Tibial artery (tissue), 4 donors: ENCODE results near the gene HOXA11.

Experiments used
- DNase-seq, 2 donors: peaks; one replicate each; pipeline ENCODE4 v3.0.0-alpha.2; 2019
- H3K27ac ChIP-seq, 2 donors: fragments of 200-600 bp; sonication (generic) in 1 of 2; 1 replicate in 1 of 2; 2 replicates in 1 of 2; pipeline ENCODE4 v1.5.1; 2018 to 2019; ENCODE audit warnings: mild to moderate bottlenecking in 1 of 2
- H3K27me3 ChIP-seq, 2 donors: fragments of 200-600 bp; sonication (generic) in 1 of 2; one replicate each; pipeline versions ENCODE4 v1.5.1 to v1.6.0; 2016 to 2019
- H3K36me3 ChIP-seq, 3 donors: fragments of 200-600 bp; sonication (generic) in 2 of 3; one replicate each; pipeline ENCODE4 v1.5.1; 2016 to 2019; ENCODE audit warnings: mild to moderate bottlenecking in 2 of 3
- H3K4me1 ChIP-seq, 4 donors: fragments of 200-600 bp; sonication (generic) in 2 of 4; 1 replicate in 3 of 4; 2 replicates in 1 of 4; pipeline ENCODE4 v1.5.1; 2016 to 2019
- H3K4me3 ChIP-seq, 2 donors: fragments of 200-600 bp; sonication (generic) in 1 of 2; 1 replicate in 1 of 2; 2 replicates in 1 of 2; pipeline ENCODE4 v1.5.1; 2018 to 2019; ENCODE audit warnings: mild to moderate bottlenecking in 2 of 2
- H3K9me3 ChIP-seq, 3 donors: fragments of 200-600 bp; sonication (generic) in 1 of 3; one replicate each; pipeline ENCODE4 v1.5.1; 2016 to 2019
- intact Hi-C: fragments of 100-400 bp; cut with DNase I; formaldehyde crosslinking; loops from one replicate; pipeline ENCODE4 v1.15.0; 2023; ENCODE audit warnings: low total_unique reads
- TF ChIP-seq, protein P1 (sequence below), 2 experiments: fragments of 200-600 bp in 1 of 2; fragments of 450-650 bp in 1 of 2; IDR thresholded peaks; one replicate each; pipeline ENCODE4 v1.5.1; 2017 to 2019; ENCODE audit warnings: antibody characterized with exemption in 2 of 2, mild to moderate bottlenecking in 1 of 2, moderate library complexity in 1 of 2

The HOXA11 gene

DNA sequence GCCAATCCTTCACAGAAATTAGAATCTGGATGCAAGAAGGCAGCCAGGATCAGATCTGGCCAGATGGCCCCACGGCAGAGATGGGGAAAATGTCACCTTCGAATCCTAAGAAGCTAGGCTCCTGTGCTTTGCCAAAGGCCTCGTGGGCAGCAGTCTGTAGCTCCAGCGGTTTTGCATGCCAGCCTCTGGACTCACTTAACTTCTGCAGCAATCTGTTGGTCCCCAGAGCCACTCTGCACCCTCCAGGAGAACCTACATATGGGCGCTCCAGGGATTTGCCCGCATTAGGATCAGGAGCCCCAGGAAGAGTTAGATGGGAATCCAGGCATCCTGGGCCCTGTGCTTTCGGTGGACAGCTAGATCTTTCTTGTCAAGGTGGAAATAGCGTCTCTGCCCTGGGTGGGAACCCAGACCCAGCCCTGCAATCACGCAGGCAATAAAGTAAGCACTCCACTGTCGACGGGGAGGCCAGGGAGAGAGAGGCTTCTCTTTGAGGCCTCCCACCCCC is 25.0 kb upstream of the HOXA11 start:
- TF ChIP-seq, protein P1, sequence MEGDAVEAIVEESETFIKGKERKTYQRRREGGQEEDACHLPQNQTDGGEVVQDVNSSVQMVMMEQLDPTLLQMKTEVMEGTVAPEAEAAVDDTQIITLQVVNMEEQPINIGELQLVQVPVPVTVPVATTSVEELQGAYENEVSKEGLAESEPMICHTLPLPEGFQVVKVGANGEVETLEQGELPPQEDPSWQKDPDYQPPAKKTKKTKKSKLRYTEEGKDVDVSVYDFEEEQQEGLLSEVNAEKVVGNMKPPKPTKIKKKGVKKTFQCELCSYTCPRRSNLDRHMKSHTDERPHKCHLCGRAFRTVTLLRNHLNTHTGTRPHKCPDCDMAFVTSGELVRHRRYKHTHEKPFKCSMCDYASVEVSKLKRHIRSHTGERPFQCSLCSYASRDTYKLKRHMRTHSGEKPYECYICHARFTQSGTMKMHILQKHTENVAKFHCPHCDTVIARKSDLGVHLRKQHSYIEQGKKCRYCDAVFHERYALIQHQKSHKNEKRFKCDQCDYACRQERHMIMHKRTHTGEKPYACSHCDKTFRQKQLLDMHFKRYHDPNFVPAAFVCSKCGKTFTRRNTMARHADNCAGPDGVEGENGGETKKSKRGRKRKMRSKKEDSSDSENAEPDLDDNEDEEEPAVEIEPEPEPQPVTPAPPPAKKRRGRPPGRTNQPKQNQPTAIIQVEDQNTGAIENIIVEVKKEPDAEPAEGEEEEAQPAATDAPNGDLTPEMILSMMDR (IDR thresholded peaks at IDR 0.05) = no peak
- H3K9me3 ChIP-seq = no peaks in the 10 kb centered on the region
- no peak for DNase-seq
- peaks cover 0 to 19% (median 11%) of the 10 kb centered on the region in 4 donors for H3K4me1 ChIP-seq
- H3K36me3 ChIP-seq = no peaks in the 10 kb centered on the region
- intact Hi-C loops = loop anchor here (10.0 kb wide), 1 partner anchor 365 kb away; no protein-coding TSS in a partner anchor
- no peak overlapping the region for H3K4me3 ChIP-seq
- no peak overlapping the region for H3K27ac ChIP-seq
- peaks cover 4 to 92% of the 10 kb centered on the region in 2 donors for H3K27me3 ChIP-seq

DNA sequence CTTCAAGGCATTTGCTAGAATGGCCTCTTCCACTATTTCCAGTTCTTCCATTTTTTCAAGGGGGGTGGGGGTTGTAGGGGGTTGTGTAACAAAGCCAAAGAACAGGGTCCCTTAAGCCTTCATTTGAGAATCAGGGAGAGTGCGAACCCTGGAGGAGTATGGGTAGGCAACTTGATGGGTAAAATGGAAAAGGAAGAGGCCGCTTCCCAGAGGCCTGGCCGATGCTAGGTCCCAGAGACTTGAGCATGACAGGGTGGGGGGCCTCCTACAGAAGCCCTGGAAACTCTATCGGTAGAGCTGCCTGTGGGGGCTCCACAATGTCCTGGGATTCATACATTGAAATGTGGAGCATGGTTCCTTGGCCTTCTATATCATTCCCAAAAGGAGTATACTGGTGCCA is 24.0 kb upstream of the HOXA11 start:
- Histone ChIP-seq H3K9me3 (no peaks in the 10 kb centered on the region), H3K27me3 (peaks cover 4 to 95% of the 10 kb centered on the region in 2 donors), H3K36me3 (no peaks in the 10 kb centered on the region), H3K4me1 (peaks cover 0 to 25% (median 16%) of the 10 kb centered on the region in 4 donors), H3K27ac (no peak overlapping the region), H3K4me3 (no peak overlapping the region)
- no peak for DNase-seq
- TF ChIP-seq, protein P1 (IDR thresholded peaks at IDR 0.05) = no peak
- intact Hi-C loops = loop anchor here (10.0 kb wide), 1 partner anchor 366 kb away; no protein-coding TSS in a partner anchor

DNA sequence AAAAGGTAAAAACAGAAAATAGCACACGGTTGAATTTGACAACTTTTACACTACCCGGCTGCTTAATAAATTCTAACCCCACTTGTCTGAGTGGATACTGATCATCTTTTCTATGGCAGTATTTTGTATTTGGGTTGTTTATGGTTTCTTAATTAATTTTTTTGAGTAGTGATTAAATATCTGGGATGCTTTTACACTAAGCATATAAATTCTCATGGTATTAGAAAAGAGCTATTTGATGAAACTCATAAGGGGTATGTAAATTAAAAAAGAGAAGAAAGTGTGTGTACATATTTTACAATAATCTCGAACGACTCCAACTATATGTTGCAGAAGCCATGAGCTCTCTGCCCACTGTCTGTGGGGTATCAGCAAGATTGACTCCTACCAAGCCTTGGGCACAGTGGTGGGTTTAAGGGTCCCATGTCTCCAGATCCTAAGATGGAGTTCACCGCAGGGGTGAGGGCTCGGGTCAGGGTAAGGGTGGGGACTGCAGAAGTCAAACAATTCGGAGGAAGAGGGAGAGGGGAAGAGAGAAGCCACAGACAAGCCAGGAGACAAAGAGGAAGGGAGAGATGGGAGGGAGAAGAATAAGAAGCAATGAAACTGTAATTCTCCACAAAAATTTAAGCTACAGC is 22.4 kb upstream of the HOXA11 start:
- peaks cover 4 to 95% of the 10 kb centered on the region in 2 donors for H3K27me3 ChIP-seq
- no peak overlapping the region for H3K27ac ChIP-seq
- peak in 1 of 2 donors; percentile 28 for DNase-seq
- peaks cover 0 to 20% (median 16%) of the 10 kb centered on the region in 4 donors for H3K4me1 ChIP-seq
- no peaks in the 10 kb centered on the region for H3K9me3 ChIP-seq
- H3K4me3 ChIP-seq = no peak overlapping the region
- H3K36me3 ChIP-seq = no peaks in the 10 kb centered on the region
- TF ChIP-seq, protein P1 (IDR thresholded peaks at IDR 0.05) = no peak
- intact Hi-C loops = loop anchor here (10.0 kb wide), 1 partner anchor 367 kb away; no protein-coding TSS in a partner anchor

DNA sequence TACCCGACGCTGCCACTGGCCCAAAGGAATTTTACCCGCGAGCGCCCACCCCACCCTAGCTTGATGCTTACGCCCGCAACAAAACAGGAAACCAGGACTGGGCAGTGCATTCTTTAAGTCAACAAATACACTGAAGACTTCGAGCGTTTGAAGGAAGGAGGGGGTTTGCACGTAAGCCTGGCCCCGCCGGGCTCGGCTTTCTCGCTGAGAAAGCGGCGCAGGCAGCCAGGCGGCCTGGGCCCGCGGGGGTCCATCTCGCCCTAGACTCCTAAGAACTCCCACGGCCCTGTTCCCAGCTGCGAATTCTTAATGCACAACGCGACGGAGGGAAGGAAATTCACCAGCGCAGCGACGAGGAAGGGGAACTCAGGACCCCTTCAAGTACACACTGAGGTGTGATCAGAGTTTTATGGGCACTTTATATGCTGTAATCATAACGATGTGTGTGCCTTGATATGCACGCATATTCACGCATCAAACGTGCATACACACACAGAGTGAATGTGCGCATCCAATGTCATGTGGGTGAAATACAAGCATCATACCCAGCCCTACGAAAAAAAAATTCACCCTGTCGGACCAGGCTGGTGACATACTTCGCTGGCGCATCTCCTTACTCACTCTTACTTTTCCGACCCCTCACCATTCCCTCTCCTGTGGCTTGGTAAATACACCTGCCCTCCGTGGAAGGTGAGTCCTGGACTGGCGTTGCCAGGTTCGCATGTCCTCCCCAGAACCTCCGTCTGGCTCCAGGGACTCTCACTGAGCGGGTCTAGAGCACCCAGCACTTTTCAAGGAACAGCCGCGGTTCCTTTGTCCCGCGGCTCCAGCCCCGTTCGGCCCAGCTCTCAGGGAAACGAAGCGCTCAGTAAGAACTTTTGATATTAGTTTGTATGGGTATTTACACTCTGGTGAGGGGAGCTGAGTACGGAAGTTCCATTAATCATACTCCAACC is 20.6 kb upstream of the HOXA11 start:
- TF ChIP-seq, protein P1 (IDR thresholded peaks at IDR 0.05) = no peak
- H3K36me3 ChIP-seq = no peaks in the 10 kb centered on the region
- no peak overlapping the region for H3K27ac ChIP-seq
- peaks cover 0 to 29% (median 20%) of the 10 kb centered on the region in 4 donors for H3K4me1 ChIP-seq
- intact Hi-C loops = loop anchor here (10.0 kb wide), 1 partner anchor 369 kb away; no protein-coding TSS in a partner anchor
- DNase-seq = peak in 1 of 2 donors; percentile 47
- no peaks in the 10 kb centered on the region for H3K9me3 ChIP-seq
- peak overlapping the region in 1 of 2 donors; percentile 20 for H3K4me3 ChIP-seq
- peaks cover 3 to 95% of the 10 kb centered on the region in 2 donors for H3K27me3 ChIP-seq

DNA sequence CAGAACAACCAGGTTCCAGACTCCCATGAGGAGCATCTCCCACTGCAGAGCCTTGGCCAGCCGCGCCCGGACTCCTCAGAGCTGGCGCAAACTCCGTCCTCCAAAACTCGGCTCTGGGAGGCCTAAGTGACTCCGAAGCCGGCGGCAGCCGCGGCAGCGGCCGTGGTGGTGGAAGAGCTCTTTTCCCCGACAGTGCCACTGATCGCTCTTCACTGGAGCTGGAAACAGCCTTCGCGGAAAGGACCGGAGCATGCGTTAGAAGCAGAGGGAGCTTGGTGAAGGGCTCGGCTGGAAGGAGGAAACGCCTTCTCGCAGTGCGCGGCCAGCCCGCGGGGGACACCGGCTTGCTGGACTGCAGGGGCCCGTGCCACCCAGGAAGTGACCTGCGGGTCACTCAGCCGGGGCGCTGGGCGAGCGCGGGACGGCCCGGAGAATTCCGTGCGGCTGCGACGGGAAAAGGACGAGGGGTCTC is 19.9 kb upstream of the HOXA11 start:
- no peaks in the 10 kb centered on the region for H3K9me3 ChIP-seq
- intact Hi-C loops = loop anchor here (10.0 kb wide), 1 partner anchor 370 kb away; no protein-coding TSS in a partner anchor
- TF ChIP-seq, protein P1 (IDR thresholded peaks at IDR 0.05) = no peak
- peaks cover 0 to 95% of the 10 kb centered on the region in 2 donors for H3K27me3 ChIP-seq
- H3K4me3 ChIP-seq = peak overlapping the region in 1 of 2 donors; percentile 20
- H3K4me1 ChIP-seq = peaks cover 0 to 33% (median 20%) of the 10 kb centered on the region in 4 donors
- no peak overlapping the region for H3K27ac ChIP-seq
- DNase-seq = no peak
- no peaks in the 10 kb centered on the region for H3K36me3 ChIP-seq
